ENCODE data around the gene BEND3. TPM values are rescaled to one million over a fixed set of nuclear protein-coding genes. Genes with fewer than 3 reads are reported as not detected.
"Not testable (repeated sequence)": the region's sequence is repeated elsewhere in the genome, so short reads cannot be mapped to it uniquely, and the experiment has no call there.

The BEND3 gene
- total RNA-seq = 3.6 TPM
- 1.1 TPM for polyA plus RNA-seq (ENCODE audit: insufficient read depth, low read depth, low replicate concordance)
- long read RNA-seq, donor 1, full-length matches to known transcripts = 1 of 1 reads
- long read RNA-seq, donor 1, partial matches to known transcripts = 0 of 1 reads
- long read RNA-seq, donor 1, other reads (novel, unspliced or antisense) = 0 of 1 reads
- long read RNA-seq, donor 2, full-length matches to known transcripts = 2 of 2 reads
- long read RNA-seq, donor 2, partial matches to known transcripts = 0 of 2 reads
- long read RNA-seq, donor 2, other reads (novel, unspliced or antisense) = 0 of 2 reads
- long read RNA-seq, donor 3 = 0 reads
- long read RNA-seq, donor 4, full-length matches to known transcripts = 1 of 1 reads
- long read RNA-seq, donor 4, partial matches to known transcripts = 0 of 1 reads
- long read RNA-seq, donor 4, other reads (novel, unspliced or antisense) = 0 of 1 reads
- long read RNA-seq, donor 5 = 0 reads
- long read RNA-seq, donor 6 = 0 reads
- long read RNA-seq, donor 7, partial matches to known transcripts = 0 of 1 reads
- long read RNA-seq, donor 7, other reads (novel, unspliced or antisense) = 1 of 1 reads
- long read RNA-seq, donor 8, full-length matches to known transcripts = 4 of 4 reads
- long read RNA-seq, donor 8, partial matches to known transcripts = 0 of 4 reads
- long read RNA-seq, donor 8, other reads (novel, unspliced or antisense) = 0 of 4 reads
- long read RNA-seq, donor 9, full-length matches to known transcripts = 1 of 1 reads
- long read RNA-seq, donor 9, partial matches to known transcripts = 0 of 1 reads
- long read RNA-seq, donor 9, other reads (novel, unspliced or antisense) = 0 of 1 reads
- long read RNA-seq, donor 10, full-length matches to known transcripts = 1 of 1 reads
- long read RNA-seq, donor 10, partial matches to known transcripts = 0 of 1 reads
- long read RNA-seq, donor 10, other reads (novel, unspliced or antisense) = 0 of 1 reads

GRCh38 chr6:107114926-107115694 lies at the start of gene BEND3:
TSS of gene BEND3 (minus strand) at chr6:107115515. CDS start at chr6:107099285, 16,230 bp downstream.
- peak within 1 kb of the TSS; percentile 16 to 44 (median 29) for H3K9ac ChIP-seq (ENCODE audit: low read length in 3 of 3)
- FAIRE-seq (no peak), DNase-seq (peak; percentile 51 to 82 (median 74))

GRCh38 chr6:107164299-107164698 lies 49.0 kb upstream of the BEND3 start:
- H3K4me1 ChIP-seq (ENCODE audit: control insufficient read depth in 2 of 3, insufficient read depth in 2 of 3, low read depth in 1 of 3, low read length in 3 of 3); H3K27me3 ChIP-seq (ENCODE audit: control insufficient read depth, insufficient read depth, low read length); H3K4me3 ChIP-seq (ENCODE audit: low read length in 3 of 3); H3K36me3 ChIP-seq (ENCODE audit: control insufficient read depth in 2 of 3, insufficient read depth in 3 of 3, low read length in 3 of 3); H3K9me3 ChIP-seq (ENCODE audit: control insufficient read depth in 2 of 3, insufficient read depth in 1 of 3, low read length in 3 of 3); FAIRE-seq; DNase-seq; H3K9ac ChIP-seq (ENCODE audit: low read length in 3 of 3); intact Hi-C loops (cut with DNase I); H3K27ac ChIP-seq (ENCODE audit: low read depth in 2 of 2, low read length in 2 of 2): not testable (repeated sequence)

More at GRCh38 chr6:107114926-107115694, at the start of gene BEND3:
- intact Hi-C loops (cut with DNase I) = no loop called here
- peak within 1 kb of the TSS; percentile 51 to 72 for H3K27ac ChIP-seq (ENCODE audit: low read depth in 2 of 2, low read length in 2 of 2)
- no peaks in the 10 kb centered on the region for H3K27me3 ChIP-seq (ENCODE audit: control insufficient read depth, insufficient read depth, low read length)
- H3K4me1 ChIP-seq (ENCODE audit: control insufficient read depth in 2 of 3, insufficient read depth in 2 of 3, low read depth in 1 of 3, low read length in 3 of 3) = peaks cover 0 to 7% (median 5%) of the 10 kb centered on the region in 3 donors
- H3K9me3 ChIP-seq (ENCODE audit: control insufficient read depth in 2 of 3, insufficient read depth in 1 of 3, low read length in 3 of 3) = no peaks in the 10 kb centered on the region
- H3K4me3 ChIP-seq (ENCODE audit: low read length in 3 of 3) = peak within 1 kb of the TSS; percentile 47 to 63 (median 60)
- no peaks in the 10 kb centered on the region for H3K36me3 ChIP-seq (ENCODE audit: control insufficient read depth in 2 of 3, insufficient read depth in 3 of 3, low read length in 3 of 3)
- TF ChIP-seq, protein P1, sequence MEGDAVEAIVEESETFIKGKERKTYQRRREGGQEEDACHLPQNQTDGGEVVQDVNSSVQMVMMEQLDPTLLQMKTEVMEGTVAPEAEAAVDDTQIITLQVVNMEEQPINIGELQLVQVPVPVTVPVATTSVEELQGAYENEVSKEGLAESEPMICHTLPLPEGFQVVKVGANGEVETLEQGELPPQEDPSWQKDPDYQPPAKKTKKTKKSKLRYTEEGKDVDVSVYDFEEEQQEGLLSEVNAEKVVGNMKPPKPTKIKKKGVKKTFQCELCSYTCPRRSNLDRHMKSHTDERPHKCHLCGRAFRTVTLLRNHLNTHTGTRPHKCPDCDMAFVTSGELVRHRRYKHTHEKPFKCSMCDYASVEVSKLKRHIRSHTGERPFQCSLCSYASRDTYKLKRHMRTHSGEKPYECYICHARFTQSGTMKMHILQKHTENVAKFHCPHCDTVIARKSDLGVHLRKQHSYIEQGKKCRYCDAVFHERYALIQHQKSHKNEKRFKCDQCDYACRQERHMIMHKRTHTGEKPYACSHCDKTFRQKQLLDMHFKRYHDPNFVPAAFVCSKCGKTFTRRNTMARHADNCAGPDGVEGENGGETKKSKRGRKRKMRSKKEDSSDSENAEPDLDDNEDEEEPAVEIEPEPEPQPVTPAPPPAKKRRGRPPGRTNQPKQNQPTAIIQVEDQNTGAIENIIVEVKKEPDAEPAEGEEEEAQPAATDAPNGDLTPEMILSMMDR (IDR thresholded peaks at IDR 0.05; ENCODE audit: borderline replicate concordance, extremely low read depth, insufficient read depth) = no peak

DNA sequence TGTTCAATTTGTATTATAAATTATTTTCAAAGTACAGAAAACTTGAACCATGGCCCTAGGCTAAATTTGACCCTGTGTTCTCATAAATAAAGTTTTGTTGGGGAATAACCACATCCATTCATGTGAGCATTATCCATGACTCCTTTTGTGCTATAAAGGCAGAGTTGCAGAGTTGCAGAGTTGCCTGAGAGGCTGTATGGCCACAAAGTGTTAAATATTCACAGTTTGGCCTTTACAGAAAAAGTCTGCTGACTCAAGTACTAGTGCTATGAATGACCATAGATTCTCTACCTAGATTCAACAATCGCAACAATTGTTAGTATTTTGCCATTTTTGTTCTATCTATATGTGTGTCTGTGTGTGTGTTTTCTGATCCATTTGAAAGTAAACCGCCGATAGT lies 46.2 kb upstream of the BEND3 start:
- no peak for FAIRE-seq
- intact Hi-C loops (cut with DNase I) = no loop called here
- TF ChIP-seq, protein P1 (IDR thresholded peaks at IDR 0.05; ENCODE audit: borderline replicate concordance, extremely low read depth, insufficient read depth) = no peak

More for the DNA sequence above, 46.2 kb upstream of the BEND3 start:
- Histone ChIP-seq H3K9ac (ENCODE audit: low read length in 3 of 3) (no peak overlapping the region), H3K36me3 (ENCODE audit: control insufficient read depth in 2 of 3, insufficient read depth in 3 of 3, low read length in 3 of 3) (no peaks in the 10 kb centered on the region), H3K4me1 (ENCODE audit: control insufficient read depth in 2 of 3, insufficient read depth in 2 of 3, low read depth in 1 of 3, low read length in 3 of 3) (no peaks in the 10 kb centered on the region), H3K9me3 (ENCODE audit: control insufficient read depth in 2 of 3, insufficient read depth in 1 of 3, low read length in 3 of 3) (no peaks in the 10 kb centered on the region), H3K4me3 (ENCODE audit: low read length in 3 of 3) (no peak overlapping the region), H3K27me3 (ENCODE audit: control insufficient read depth, insufficient read depth, low read length) (no peaks in the 10 kb centered on the region), H3K27ac (ENCODE audit: low read depth in 2 of 2, low read length in 2 of 2) (no peak overlapping the region)
- DNase-seq = no peak

All from kidney (tissue), 22 donors.